Colon (tissue), 2 donors: Measurements from ENCODE around the gene GRIA4.

ENCODE experiments used
- FAIRE-seq: peaks from 2 replicates; lab custom pipeline; 2012; peaks lifted over from hg19 to GRCh38; lab: Jason Lieb, UNC
- donor health status: control.
- donor health status: control.

The GRIA4 gene

DNA sequence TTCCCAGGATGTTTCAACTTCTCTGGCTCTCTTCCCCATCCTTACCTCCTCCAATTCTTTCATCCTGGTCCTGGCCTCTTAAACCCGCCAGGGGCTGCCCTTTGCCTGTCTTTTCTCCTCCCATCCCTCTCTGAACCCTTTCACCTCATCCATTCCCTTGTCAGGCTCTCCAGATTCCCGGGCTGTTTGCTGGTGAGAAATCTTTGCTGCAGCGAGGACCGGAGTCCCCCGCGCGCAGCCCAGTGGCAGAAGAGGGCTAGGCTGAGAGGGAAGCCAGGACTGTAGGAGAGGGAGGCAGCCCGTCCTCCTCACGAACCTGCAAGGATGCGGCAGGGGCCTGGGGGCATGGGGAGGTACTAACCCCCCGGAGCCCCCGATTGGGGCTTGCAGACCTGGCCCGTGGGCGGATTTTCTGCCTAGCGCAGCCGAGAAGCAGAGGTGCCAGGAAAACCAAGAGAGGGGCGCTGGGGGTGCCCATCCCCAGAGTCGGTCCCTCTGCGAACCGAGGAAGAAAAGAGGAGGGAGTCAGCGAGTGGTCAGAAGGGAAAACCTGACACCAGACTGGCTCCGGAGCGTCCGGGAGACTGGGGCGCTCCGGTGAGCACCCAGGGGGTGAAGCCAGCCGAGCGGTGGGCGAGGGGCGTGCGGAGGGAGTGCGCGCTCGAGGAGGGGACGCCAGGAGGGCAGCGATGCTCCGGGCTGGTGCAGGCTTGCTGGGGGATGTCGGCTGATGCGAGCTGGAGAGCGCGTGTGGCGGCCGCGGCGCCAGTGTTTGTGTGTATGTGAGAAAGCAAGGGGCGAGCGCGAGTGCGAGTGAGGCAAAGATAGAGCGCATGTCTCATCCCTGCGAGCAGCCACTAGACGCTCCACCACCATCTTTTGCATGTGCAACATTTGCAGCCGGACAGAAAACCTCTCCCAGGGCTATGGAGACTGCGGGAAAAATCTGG is at the start of gene GRIA4:
GRIA4 (plus strand) TSS at position 242 of the 950 bp plus-strand sequence. CDS start 925 bp downstream, outside the sequence.
- FAIRE-seq: no peak

DNA sequence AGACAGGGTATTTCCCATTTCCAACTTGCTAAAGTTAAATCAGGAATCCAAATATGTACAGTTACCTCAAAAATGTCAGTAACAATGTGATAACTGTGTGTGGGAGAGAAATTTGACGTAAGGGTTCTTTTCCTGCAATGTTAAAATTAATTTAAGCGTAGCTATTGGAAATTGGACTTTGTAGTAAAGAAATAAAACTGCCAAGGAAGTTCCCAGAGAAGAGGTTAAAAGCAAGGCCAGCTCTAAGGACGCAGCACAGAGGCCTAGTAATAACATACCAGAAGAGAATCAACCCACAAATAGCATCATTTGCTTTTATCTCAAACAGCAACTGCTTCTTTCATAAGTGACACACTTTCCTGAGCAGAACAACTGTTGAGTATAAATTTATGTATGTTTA is 36.8 kb upstream of the GRIA4 start:
- no peak for FAIRE-seq

DNA sequence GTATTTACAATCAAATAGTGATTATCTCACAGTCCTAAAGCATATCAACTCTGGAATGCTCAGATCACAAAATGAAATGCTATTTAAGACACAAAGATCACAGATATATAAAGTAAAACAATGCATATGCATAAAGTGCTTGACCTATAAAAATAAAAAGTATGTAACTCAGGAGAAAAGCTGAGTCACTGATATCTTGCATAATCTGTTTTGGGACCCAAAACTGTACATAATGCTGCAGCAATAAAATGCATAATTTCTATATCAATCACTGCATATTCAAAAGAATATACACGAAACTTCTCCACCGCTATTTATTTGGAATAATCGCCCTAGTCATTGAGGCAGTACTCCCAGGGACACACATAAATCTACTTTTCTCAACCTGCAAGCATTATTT is 34.9 kb upstream of the GRIA4 start:
- FAIRE-seq: no peak

DNA sequence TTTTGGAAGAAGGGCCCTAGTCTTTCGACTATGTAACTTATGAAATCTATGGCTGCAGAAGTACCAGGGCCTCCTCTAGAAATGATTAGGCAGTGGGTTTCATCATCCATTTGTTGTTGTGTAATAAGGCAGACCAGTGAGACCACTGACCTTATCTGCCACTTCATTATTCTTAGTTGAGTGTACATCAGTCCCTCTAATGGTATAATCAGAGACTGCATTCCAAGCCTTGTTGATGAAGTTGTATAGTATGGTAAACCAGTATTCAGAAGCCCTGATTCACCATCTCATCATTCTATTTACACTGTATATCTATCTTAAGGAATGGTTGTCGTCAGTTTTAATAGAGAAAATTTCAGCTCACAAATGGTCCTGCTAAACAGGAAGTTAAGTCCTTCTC is 32.2 kb upstream of the GRIA4 start:
- FAIRE-seq: no peak

DNA sequence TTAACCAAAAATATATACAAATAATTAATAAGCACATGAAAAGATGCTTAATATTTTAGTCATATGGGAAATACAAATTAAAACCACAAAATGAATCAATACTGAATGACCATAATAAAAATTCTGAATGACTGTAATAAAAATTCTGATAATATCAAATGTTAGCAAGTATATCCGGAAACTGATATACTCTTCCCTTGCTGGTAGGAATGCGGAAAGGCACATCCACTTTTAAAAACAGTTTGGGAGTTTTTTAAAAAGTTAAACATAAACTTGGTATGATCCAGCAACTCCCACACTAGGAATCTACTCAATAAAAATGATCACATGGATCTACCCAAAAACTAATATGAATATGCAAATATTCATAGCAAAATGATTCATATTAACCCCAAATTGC is 30.8 kb upstream of the GRIA4 start:
- FAIRE-seq: no peak

DNA sequence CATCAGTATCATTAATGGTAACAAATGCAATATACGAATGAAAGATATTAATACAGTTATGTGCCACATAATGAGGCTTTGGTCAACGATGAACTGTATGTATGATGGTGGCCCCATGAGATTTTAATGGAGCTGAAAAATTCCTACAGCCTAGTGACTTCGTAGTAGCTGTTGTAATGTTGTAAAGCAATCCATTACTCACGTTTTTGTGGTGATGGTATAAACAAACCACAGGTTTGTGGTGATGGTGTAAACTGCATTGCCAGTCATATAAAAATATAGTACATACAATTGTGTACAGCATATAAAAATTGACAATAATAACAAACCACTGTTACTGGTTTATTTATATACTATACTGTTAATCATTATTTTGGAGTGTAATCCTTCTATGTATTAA is 27.4 kb upstream of the GRIA4 start:
- FAIRE-seq: no peak

DNA sequence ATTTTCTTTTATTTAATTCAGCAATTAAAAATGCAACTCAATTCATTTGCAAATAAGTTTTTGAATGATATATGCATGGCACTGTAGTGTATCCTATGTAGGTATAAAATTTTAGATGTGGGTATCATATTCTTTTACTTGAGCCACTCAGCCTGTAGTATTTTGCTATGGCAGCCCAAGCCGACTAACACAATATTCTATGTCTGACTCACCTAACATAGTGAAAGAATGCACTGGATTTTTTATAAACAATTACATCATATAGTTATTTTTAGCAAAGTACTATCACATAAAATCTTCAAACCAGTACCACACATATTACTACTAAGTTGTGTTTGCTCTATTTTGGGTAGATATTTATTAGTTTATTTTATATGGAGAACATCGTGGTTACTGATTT is 21.9 kb upstream of the GRIA4 start:
- no peak for FAIRE-seq

DNA sequence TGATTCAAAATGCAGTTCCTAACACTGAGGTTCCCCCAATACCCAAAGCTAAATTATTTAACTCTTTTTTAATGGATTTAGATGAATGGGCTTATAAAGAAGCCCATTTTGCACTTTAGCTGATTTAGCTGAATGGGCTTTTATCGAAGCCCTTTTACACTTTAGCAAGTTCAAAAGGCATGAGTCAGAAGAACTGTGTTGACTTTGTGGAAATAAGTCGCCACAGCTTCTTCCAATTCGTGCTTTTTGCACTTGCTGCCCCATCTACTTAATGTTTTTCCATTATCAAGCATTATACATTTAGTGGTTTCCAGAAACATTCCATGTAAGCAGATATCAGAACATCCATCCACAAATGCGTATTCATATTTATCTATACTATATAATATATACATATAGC is 20.5 kb upstream of the GRIA4 start:
- FAIRE-seq: no peak

DNA sequence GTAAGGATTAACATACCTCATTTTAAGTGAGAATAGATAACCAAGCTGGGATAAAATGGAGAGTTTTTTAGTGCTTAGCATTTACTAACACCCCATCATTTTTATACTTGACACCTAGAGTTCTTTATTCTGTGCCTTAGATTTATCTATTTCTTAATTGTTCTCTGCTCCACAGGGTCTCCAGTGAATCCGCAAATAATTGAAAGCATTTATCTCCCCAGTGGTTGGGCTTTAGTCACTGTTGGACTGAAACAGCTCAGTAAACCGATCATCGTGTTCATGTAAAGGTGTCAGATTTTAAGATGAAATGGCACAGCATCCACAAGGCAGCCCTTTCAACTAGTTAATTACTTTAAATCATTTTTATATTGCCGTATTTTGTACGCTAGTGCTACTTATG is 17.8 kb upstream of the GRIA4 start:
- FAIRE-seq: no peak

DNA sequence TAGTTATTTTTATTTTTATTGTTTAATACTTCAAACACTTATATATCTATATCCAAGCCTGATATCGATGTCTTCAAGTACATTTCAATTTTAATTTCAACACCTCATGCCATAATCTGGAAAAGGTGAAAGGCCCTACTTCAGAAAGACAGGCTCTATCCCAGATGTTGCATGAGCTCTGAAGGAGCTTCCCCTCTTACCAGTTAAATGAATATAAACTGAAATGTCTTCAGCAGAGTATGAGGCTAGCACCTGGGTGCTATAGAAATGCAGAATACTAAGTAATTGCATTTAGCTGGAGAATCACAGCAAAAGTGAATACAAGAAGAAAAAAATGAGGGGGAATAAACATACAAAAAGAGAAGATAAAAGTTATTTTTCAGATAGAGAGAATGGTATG is 11.5 kb upstream of the GRIA4 start:
- no peak for FAIRE-seq

DNA sequence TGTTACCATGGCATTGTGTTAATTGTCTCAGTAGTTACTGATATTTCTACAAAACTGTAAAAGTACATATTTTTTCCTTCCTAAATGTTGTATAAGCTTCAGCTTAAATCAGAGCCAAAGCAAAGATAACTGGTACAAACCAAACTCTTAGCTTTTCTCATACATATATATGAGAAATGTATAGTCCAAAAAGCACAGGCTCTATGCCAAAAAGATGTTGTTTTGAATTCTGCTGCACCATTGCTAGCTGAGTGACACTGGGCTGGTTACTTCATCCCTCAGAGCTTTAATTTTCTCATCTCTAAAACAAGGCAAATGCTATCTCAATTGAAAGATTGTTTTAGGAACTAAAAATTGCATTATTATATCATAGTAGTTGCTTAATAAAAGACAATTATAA is 6.7 kb upstream of the GRIA4 start:
- FAIRE-seq: no peak

DNA sequence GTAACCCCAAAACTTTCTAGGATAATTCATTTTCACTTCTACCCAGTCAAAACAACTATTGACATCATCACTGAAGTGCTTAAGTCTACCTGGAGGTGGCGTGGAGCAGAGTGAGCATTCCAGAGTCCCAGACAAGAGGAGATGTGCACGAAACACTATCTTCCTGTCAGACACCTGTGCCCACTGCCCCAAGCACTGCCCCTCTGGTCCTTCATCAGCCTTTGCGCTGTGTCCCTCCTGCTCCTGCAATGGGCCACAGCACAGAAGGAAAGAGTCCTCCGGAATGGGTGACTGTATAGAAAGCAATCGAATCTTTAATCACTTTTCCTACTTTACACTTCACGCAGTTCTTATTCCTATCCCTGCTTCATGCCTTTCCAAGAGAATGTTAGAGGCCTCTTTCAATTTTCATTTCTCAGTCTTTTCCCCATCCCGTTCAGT is 512 bp upstream of the GRIA4 start:
- FAIRE-seq: no peak

DNA sequence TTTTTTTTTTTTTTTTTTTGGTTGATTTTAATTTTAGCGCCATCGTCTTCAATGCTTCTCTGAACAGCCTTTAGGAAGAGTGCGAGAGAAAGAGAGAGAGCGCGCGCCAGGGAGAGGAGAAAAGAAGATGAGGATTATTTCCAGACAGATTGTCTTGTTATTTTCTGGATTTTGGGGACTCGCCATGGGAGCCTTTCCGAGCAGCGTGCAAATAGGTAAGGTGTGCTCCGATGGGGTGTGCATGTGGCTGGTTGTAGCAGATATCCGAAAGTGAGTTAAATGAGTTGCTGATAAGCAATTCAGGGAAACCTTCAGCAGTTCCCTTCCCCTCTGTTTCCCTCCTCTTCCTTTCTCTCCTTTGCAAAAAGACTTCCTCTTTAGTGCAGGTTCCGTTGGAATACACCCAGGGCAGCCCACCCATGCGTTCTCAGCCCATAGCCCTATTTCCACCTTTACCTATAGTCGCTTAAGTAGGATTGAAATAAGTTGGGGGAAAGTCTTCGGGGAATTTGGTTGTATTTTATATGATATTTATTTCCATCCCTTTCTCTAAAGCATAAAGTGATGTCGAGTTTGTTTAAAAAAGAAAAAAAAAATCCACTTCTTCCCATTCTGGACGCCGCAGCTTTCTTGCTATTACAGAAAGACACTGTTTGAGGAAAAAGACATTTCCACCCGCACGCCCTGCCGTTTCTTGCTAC is 1.1 kb downstream of the GRIA4 start:
- no peak for FAIRE-seq

DNA sequence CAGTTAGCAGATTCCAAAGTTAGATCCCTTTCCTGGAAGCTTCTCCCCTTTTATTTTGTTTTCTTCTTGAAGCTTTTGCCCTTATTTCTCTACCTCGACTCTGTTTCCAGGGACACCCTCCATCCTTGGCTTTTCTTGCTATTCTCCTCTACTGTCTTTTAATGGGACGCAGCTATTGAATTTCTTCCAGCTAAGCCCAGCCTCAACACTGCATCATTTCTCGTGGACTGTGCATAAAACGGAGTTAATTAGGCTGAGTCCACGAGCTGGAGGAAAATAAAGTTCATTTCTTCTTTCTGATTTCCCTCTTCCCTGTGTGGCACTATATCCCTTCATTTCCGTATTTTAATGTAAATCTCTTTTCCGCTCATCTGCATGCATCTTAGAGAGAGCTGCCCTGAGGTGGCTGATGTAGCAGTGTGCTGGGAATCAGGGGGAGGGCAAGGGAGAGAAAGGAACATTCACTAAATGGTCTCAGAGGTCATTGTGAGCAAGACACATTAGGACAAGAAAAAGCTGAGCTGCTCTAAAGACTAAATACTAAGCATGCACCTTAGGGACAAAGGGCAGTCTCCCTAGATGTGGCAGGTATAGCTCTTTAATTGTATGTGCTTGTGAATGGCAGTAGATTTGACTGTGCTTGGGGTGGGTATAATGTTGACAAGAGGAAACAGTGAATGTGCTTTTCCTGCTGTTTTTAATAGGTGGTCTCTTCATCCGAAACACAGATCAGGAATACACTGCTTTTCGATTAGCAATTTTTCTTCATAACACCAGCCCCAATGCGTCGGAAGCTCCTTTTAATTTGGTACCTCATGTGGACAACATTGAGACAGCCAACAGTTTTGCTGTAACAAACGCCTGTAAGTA is 1.9 kb downstream of the GRIA4 start:
- FAIRE-seq: no peak

DNA sequence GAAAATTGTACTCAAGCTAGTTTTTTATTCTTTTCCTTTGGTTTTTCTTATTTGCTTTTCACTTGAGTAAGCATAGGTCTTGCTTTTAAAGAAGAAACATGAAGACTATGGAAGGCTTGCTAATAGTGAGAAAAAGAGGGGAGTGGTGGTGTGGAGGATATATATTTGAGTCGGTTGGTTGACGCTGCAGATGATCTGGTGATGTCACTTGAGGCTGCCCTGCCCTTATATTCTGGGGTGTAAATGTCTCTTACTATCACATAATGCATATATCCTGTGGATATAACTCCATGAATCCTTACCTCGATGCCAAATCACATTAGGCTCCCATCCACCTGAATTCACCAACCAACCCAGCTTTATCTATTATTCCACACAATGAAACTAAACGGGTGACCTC is 2.9 kb downstream of the GRIA4 start:
- no peak for FAIRE-seq

DNA sequence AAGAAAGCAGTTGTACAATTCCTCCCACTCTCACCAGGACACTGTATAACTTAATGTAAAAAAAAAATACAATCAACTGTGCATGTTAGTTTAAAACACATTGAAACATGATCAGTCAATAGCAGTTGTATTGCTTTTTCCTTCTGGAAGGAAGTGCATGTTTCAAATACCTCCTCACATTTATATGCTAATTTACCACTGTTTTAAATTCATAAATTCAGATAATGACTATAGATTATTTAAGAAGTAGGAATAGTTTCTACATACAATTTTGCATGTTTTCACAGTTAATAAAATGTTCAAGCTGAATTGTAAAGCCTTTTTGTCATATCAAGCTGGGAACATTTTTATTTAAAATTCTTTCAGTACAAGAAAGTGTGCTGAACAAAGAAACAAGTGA is 3.3 kb downstream of the GRIA4 start:
- no peak for FAIRE-seq

DNA sequence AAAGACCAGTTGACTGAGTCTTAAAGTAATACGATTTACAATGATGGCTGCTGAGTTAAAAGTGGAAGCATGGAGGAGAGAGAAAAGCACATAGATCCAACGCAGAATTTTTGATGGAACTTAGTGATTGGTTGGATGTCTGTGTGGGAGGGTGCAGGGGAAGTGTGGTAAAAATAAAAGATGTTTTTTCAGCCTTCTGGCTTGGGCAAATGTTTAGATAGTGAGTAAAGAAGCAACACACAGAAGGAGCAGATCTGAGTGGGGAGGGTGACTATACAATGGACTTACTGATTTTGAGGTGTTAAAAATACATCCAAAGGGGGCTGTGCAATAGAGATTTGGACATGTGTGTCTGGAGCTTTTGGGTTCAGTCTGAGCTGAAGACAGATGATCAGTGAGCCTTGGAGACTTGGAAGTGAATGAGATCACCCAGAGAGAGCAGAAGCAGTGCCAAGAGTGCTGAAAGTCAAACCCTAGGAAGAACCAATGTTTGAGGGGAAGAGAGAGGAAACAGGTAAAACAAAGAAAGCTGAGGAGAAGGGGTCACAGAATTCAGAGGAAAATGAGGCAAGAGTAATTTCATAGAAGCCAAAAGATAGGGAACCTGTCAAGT is 8.6 kb downstream of the GRIA4 start:
- FAIRE-seq: no peak

DNA sequence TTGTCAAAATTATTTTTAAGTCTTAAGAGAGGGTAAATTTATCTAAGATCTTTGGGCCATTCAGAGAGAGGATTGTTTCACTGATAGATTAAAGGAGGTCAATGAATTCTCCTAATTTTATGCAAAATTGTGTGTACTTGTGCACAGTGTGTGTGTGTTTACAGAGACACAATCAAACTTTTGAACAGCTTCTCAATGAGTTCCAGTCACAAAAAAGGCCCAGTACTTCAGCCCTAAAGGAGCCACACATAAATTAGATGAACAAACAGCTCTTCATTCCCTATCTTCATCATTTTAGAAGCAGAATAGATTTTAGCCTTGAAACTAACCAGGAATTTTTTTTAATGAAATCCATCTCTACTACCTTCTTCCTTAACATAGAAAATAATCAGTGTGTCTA is 9.7 kb downstream of the GRIA4 start:
- FAIRE-seq: no peak

DNA sequence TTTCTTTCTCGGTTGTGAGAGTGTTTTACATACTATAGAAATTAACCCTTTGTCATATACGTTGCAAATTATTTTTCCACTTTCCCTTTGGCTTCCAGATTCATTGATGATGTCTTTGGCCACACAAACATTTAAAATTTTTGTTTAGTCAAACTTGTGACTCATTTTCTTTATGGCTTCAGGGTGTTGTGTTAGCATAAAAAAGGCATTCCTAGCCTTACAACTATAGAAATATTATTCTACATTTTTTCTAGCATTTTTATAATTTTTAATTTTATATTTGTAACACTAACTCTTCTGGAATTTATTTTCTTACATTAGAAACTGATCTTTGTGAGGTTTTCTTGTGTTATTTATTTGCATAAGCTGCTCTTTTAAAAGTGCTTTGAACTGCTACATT is 12.1 kb downstream of the GRIA4 start:
- FAIRE-seq: no peak

DNA sequence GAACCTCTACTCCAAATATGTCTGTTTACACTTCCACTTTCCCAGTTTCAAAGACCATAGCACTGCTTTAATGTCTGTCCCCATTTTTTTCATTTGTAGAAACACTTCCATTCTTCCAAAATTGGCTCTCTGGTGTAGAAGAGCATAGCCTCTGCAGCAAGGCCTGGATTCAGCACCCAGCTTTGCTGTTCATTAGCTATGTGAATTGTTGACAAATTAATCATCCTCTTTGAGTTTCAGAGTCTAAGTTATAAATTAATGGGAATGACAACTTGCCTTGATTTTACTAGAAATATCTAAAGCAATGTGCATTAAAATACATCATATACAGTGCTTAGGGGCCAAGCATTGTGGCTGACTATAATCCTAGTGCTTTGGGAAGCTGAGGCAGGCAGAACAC is 22.4 kb downstream of the GRIA4 start:
- no peak for FAIRE-seq

DNA sequence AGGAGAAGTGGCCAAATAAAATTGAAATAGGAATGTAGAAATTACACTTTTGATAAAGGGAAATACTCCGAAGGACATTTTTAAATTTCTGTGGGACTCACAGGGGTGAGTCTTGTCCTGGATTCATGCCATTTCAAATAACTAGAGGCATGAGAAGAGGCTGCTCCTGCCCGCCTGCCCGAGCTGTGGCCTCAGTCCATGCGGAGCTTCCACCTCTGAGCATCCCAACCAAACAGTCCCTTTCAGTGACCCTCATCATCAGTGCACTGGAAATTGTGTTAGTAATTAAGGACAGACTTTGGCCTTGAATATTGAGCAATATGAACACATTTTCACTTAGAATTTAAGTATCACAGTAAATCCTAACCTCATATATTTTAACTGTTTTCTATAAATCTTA is 25.6 kb downstream of the GRIA4 start:
- FAIRE-seq: no peak

DNA sequence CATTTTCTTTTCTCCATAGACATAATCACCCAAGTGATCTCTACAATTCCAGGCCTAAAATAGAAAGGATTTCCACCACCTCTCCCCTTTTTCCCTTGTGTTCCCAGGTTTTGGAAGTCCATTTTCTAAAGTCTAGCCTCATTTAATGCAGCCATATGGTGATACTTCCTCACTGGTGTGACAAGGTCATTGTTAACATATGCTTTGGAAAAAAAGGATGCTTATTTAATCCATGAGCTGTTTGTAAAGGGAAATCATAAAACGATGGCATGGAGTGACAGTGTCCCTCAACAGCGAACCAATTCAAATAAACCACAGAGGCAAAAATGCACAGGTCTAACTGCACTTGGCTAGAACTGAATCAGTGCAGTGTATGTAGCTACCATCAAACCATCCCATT is 26.6 kb downstream of the GRIA4 start:
- no peak for FAIRE-seq
